HG03135 (cell line): Measurements from ENCODE around the gene NUMBL.
"Not testable (repeated sequence)": the region's sequence is repeated elsewhere in the genome, so short reads cannot be mapped to it uniquely, and the experiment has no call there.

Source experiments
- ATAC-seq: cut with Tn5 transposase; IDR thresholded peaks from one replicate; pipeline ENCODE4 v1.9.1; 2021; ENCODE audit warnings: mild to moderate bottlenecking, moderate library complexity; ENCODE audit not compliant: unreplicated experiment

NUMBL gene

GRCh38 chr19:40667602-40668001 is 22.8 kb downstream of the NUMBL start:
- no peak for ATAC-seq

GRCh38 chr19:40666803-40667438 is 23.5 kb downstream of the NUMBL start:
- ATAC-seq: no peak

GRCh38 chr19:40663695-40664692 is 26.5 kb downstream of the NUMBL start:
- ATAC-seq: no peak

GRCh38 chr19:40662925-40663694 is 27.3 kb downstream of the NUMBL start:
- peak; percentile 82 for ATAC-seq

- ATAC-seq: no peak
Observed at GRCh38 chr19:40661616-40662015, 28.8 kb downstream of the NUMBL start.

- ATAC-seq: no peak
Observed at GRCh38 chr19:40659566-40659965, 30.9 kb downstream of the NUMBL start.

GRCh38 chr19:40659116-40659515 is 31.3 kb downstream of the NUMBL start:
- ATAC-seq: no peak

- no peak for ATAC-seq
Observed at GRCh38 chr19:40658031-40658430, 32.4 kb downstream of the NUMBL start.

- ATAC-seq: not testable (repeated sequence)
Observed at GRCh38 chr19:40655684-40656083, 34.8 kb downstream of the NUMBL start.

GRCh38 chr19:40652303-40652702 is 38.1 kb downstream of the NUMBL start:
- not testable (repeated sequence) for ATAC-seq

GRCh38 chr19:40650749-40651305 is 39.6 kb downstream of the NUMBL start:
- no peak for ATAC-seq

- not testable (repeated sequence) for ATAC-seq
Observed at GRCh38 chr19:40649903-40650675, 40.4 kb downstream of the NUMBL start.

GRCh38 chr19:40646743-40647254 is 43.7 kb downstream of the NUMBL start:
- no peak for ATAC-seq

- no peak for ATAC-seq
Observed at GRCh38 chr19:40642757-40643305, 47.6 kb downstream of the NUMBL start.

- no peak for ATAC-seq
Observed at GRCh38 chr19:40642051-40642706, 48.3 kb downstream of the NUMBL start.

GRCh38 chr19:40641281-40641680 is 49.2 kb downstream of the NUMBL start:
- ATAC-seq: no peak

- no peak for ATAC-seq
Observed at GRCh38 chr19:40640744-40641143, 49.7 kb downstream of the NUMBL start.

- ATAC-seq: no peak
Observed at GRCh38 chr19:40639638-40639982, 50.8 kb downstream of the NUMBL start.

GRCh38 chr19:40638327-40638726 is 52.1 kb downstream of the NUMBL start:
- ATAC-seq: no peak
